PC-3 (cell line): Measurements from ENCODE around the gene ZDHHC16. TPM values are rescaled to one million over a fixed set of nuclear protein-coding genes. Genes with fewer than 3 reads are reported as not detected.
"Not testable (repeated sequence)": the region's sequence is repeated elsewhere in the genome, so short reads cannot be mapped to it uniquely, and the experiment has no call there.

ENCODE experiments used
- ATAC-seq: fragments of 200-7000 bp; cut with Tn5 transposase; 2 replicates; pipeline ENCODE4 v1.9.1; 2020; ENCODE audit warnings: mild to moderate bottlenecking, moderate library complexity
- BruUV-seq: library from RNA; stranded (reverse); fragments of 400-500 nt; replicated peaks from 2 replicates; lab custom pipeline; 2021; lab: Mats Ljungman, UMichigan
- CTCF ChIA-PET: fragments of 300-600 bp; sonication (Branson Sonifier 250); formaldehyde crosslinking; loops from one replicate; lab custom pipeline; 2022; ENCODE audit warnings: antibody characterized with exemption; lab: Charles Lee
- POLR2A ChIA-PET: fragments of 300-600 bp; sonication (Branson Sonifier 250); formaldehyde crosslinking; loops from one replicate; lab custom pipeline; 2022; ENCODE audit warnings: antibody characterized with exemption; ENCODE audit not compliant: unreplicated experiment; lab: Charles Lee
- DNase-seq: peaks from one replicate; pipeline ENCODE4 v3.0.0-alpha.2; 2015
- H2AFZ ChIP-seq: fragments of 300-600 bp; sonication (generic); 2 replicates; pipeline ENCODE4 v1.6.0; 2016; ENCODE audit warnings: antibody characterized with exemption, low read length
- H3F3A ChIP-seq: fragments of 300-600 bp; sonication (generic); one replicate; pipeline ENCODE4 v1.6.0; 2017; ENCODE audit warnings: antibody characterized with exemption, low read length, control low read depth, mild to moderate bottlenecking; ENCODE audit not compliant: unreplicated experiment
- H3K27ac ChIP-seq: fragments of 300-600 bp; sonication (generic); 2 replicates; pipeline ENCODE4 v1.5.1; 2016; ENCODE audit warnings: mild to moderate bottlenecking, low read length
- H3K27me3 ChIP-seq: fragments of 300-600 bp; sonication (generic); 2 replicates; pipeline ENCODE4 v1.6.1; 2016; ENCODE audit warnings: low read length, mixed read lengths
- H3K36me3 ChIP-seq: fragments of 300-600 bp; sonication (generic); 2 replicates; pipeline ENCODE4 v1.6.1; 2016; ENCODE audit warnings: low read depth, mixed run types, low read length, mixed read lengths
- H3K4me1 ChIP-seq: fragments of 300-600 bp; sonication (generic); 2 replicates; pipeline ENCODE4 v1.5.1; 2016; ENCODE audit warnings: low read length; ENCODE audit not compliant: insufficient read depth
- H3K4me2 ChIP-seq: fragments of 300-600 bp; sonication (generic); 2 replicates; pipeline ENCODE4 v1.6.0; 2016; ENCODE audit warnings: low read length
- H3K4me3 ChIP-seq: fragments of 300-600 bp; sonication (generic); 2 replicates; pipeline ENCODE4 v1.5.1; 2016; ENCODE audit warnings: mild to moderate bottlenecking, low read length, mixed read lengths
- H3K79me2 ChIP-seq: fragments of 300-600 bp; sonication (generic); 2 replicates; pipeline ENCODE4 v1.6.1; 2017; ENCODE audit warnings: low read length, mixed read lengths
- H3K9ac ChIP-seq: fragments of 300-600 bp; sonication (generic); 2 replicates; pipeline ENCODE4 v1.6.0; 2016; ENCODE audit warnings: mild to moderate bottlenecking, low read length
- H3K9me2 ChIP-seq: fragments of 300-600 bp; sonication (generic); replicated peaks from 2 replicates; pipeline ENCODE4 v1.6.1; 2016; ENCODE audit warnings: mixed run types, low read length, mixed read lengths
- H3K9me3 ChIP-seq: fragments of 300-600 bp; sonication (generic); 2 replicates; pipeline ENCODE4 v1.6.1; 2016; ENCODE audit warnings: low read length, mixed read lengths
- H4K20me1 ChIP-seq: fragments of 300-600 bp; sonication (generic); 2 replicates; pipeline ENCODE4 v1.6.1; 2016; ENCODE audit warnings: low read length, mixed read lengths
- EZH2 ChIP-seq: fragments of 300-600 bp; sonication (generic); IDR thresholded peaks from one replicate; pipeline ENCODE4 v1.6.1; 2017; ENCODE audit warnings: antibody characterized with exemption, mild to moderate bottlenecking, low read length; ENCODE audit not compliant: unreplicated experiment
- EZH2phosphoT487 ChIP-seq: fragments of 300-600 bp; sonication (generic); IDR thresholded peaks from 2 replicates; pipeline ENCODE4 v1.6.1; 2018; ENCODE audit warnings: mild to moderate bottlenecking, antibody characterized with exemption, low read length, borderline replicate concordance
- intact Hi-C: fragments of 100-400 bp; cut with micrococcal nuclease; formaldehyde crosslinking; loops from 2 replicates; pipeline ENCODE4 v1.9.0; 2023
- total RNA-seq: library from RNA; depleted of rRNA; stranded (reverse); fragments of >200 nt; gene quantifications from 2 replicates; pipeline ENCODE4 v1.2.3, GENCODE V29; 2014
- TF ChIP-seq, protein P1 (sequence below): fragments of 300-600 bp; sonication (generic); conservative IDR thresholded peaks from 2 replicates; pipeline ENCODE4 v1.5.1; 2017; ENCODE audit warnings: antibody characterized with exemption, low read depth, mild to moderate bottlenecking, low read length

The ZDHHC16 gene
- total RNA-seq, 1 experiment from 2014 or later, result 35.1 TPM

DNA sequence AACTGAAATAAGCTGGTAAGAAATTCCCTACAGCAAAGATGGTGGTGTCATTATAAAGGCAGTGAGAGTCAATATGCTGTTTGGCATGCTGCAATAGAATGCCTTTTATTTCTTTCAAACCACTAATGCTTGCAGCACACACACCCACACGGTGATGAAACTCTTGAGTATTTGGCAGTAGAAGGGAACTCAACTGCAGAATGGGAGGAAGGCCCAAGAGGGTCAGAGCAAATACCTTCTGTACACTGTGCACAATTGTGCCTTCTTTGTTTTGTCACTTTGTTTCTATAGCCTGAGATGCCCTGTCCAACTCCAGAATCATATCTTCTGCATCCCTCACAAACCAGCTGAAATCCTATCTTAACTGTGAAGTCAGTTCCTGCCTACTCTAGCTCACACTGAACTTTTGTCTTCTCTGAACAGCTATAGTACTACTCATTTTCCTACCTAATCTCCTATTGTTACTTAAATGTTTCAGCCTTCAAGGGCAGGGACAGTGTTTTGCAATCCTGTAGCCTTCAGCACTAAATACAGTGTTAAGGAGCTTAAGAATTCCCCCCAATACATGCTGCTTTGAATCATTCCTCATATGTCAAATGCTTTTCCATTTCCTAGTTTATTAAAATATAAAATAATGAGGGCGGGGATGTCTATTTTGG lies 30.1 kb downstream of the ZDHHC16 start:
- no TSS peak for BruUV-seq
- no peak for ATAC-seq

DNA sequence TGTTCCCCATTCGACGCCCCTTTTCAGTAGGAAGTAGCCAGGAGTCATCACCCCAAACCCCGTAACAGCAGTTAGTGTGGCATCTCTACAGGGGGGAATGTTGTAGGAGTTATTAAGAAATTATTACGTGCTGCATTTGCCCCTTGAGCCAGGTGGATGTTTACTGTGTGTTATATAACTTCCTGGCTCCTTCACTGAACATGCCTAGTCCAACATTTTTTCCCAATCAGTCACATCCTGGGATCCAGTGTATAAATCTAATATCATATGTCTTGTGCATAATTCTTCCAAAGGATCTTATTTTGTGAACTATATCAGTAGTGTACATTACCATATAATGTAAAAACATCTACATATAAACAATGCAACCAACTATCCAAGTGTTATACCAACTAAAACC lies 33.4 kb downstream of the ZDHHC16 start:
- H3K4me3 ChIP-seq, H3K9me2 ChIP-seq, CTCF ChIA-PET, H3K27me3 ChIP-seq, H3K9me3 ChIP-seq, H4K20me1 ChIP-seq, POLR2A ChIA-PET, H3F3A ChIP-seq, BruUV-seq, intact Hi-C loops, H2AFZ ChIP-seq: not testable (repeated sequence)
- H3K9ac ChIP-seq, result 0 out of 2 replicates have a peak overlapping the region, but pooled peaks have one; percentile 28
- H3K79me2 ChIP-seq, result peaks cover 38% of the 10 kb centered on the region
- ATAC-seq (peak; percentile 41), DNase-seq (peak; percentile 79)
- peak overlapping the region; percentile 89 for H3K27ac ChIP-seq
- peak overlapping the region; percentile 74 for H3K4me2 ChIP-seq
- H3K36me3 ChIP-seq, result peaks cover 45% of the 10 kb centered on the region
- H3K4me1 ChIP-seq, result peaks cover 39% of the 10 kb centered on the region

More for the DNA sequence above, 30.1 kb downstream of the ZDHHC16 start:
- H3K27me3 ChIP-seq, result no peaks in the 10 kb centered on the region
- H3K9me2 ChIP-seq, result no peaks in the 10 kb centered on the region
- H3K79me2 ChIP-seq, result peaks cover 17% of the 10 kb centered on the region; the same call in 1 of the 2 replicates
- peaks cover 61% of the 10 kb centered on the region for H3K36me3 ChIP-seq
- ChIA-PET CTCF (no interaction called here), POLR2A (interaction anchor here (0.5 kb wide), 1 partner anchor 129 kb away, joined by 3 read pairs; no protein-coding TSS in a partner anchor)
- H4K20me1 ChIP-seq, result no peaks in the 10 kb centered on the region
- intact Hi-C loops, result no loop called here
- H3K9me3 ChIP-seq, result no peaks in the 10 kb centered on the region
- no peak overlapping the region for H2AFZ ChIP-seq
- H3F3A ChIP-seq, result no peaks in the 10 kb centered on the region
- no peak overlapping the region for H3K4me3 ChIP-seq
- no peak overlapping the region for H3K9ac ChIP-seq
- TF ChIP-seq EZH2, result no peak
- TF ChIP-seq EZH2phosphoT487, result no peak
- TF ChIP-seq, protein P1, sequence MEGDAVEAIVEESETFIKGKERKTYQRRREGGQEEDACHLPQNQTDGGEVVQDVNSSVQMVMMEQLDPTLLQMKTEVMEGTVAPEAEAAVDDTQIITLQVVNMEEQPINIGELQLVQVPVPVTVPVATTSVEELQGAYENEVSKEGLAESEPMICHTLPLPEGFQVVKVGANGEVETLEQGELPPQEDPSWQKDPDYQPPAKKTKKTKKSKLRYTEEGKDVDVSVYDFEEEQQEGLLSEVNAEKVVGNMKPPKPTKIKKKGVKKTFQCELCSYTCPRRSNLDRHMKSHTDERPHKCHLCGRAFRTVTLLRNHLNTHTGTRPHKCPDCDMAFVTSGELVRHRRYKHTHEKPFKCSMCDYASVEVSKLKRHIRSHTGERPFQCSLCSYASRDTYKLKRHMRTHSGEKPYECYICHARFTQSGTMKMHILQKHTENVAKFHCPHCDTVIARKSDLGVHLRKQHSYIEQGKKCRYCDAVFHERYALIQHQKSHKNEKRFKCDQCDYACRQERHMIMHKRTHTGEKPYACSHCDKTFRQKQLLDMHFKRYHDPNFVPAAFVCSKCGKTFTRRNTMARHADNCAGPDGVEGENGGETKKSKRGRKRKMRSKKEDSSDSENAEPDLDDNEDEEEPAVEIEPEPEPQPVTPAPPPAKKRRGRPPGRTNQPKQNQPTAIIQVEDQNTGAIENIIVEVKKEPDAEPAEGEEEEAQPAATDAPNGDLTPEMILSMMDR, result no peak
- H3K4me2 ChIP-seq, result no peak overlapping the region
- no peak overlapping the region for H3K27ac ChIP-seq
- H3K4me1 ChIP-seq, result peaks cover 24% of the 10 kb centered on the region
- DNase-seq, result no peak

DNA sequence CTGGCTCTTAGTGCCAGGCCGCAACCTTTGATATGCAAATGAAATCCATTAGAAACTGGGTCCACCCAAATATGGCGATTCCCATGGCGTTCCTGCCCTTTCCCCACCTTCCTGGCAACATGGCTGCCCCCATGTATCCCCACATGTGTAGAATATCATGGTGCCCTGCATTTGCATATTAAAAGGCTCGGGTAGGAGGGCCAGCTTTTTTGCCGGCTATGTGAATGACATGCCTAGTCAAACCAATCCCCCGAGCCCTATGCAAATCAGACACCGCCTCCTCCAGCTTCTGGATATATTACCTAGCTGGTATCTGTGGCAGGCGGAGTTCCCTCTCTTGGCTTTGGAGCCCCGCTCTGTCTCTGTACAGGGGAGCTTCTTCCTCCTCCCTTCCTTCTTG lies 34.0 kb downstream of the ZDHHC16 start:
- ATAC-seq (no peak), DNase-seq (no peak)
- ChIA-PET POLR2A (no interaction called here), CTCF (no interaction called here)
- TF ChIP-seq EZH2phosphoT487, result no peak
- TF ChIP-seq EZH2, result no peak
- TF ChIP-seq, protein P1, result no peak
- Histone ChIP-seq H4K20me1 (no peaks in the 10 kb centered on the region), H3K4me1 (peaks cover 39% of the 10 kb centered on the region), H3K9ac (peak overlapping the region; percentile 28; the same call in 1 of the 2 replicates), H3K9me2 (no peaks in the 10 kb centered on the region), H3K4me3 (no peak overlapping the region), H3K27me3 (no peaks in the 10 kb centered on the region), H3K36me3 (peaks cover 41% of the 10 kb centered on the region), H3K27ac (peak overlapping the region; percentile 89), H3K4me2 (peak overlapping the region; percentile 74; the same call in 1 of the 2 replicates), H3K9me3 (no peaks in the 10 kb centered on the region), H2AFZ (no peak overlapping the region), H3F3A (no peaks in the 10 kb centered on the region), H3K79me2 (peaks cover 38% of the 10 kb centered on the region)
- BruUV-seq, result no TSS peak
- intact Hi-C loops, result loop anchor here (5.0 kb wide), 1 partner anchor 62 kb away; no protein-coding TSS in a partner anchor
